ENCODE measurements around the gene OR4X1. TPM values are rescaled to one million over a fixed set of nuclear protein-coding genes. Genes with fewer than 3 reads are reported as not detected.

Gene OR4X1
- total and polyA plus RNA-seq, 2 of the 8 experiments (the other 6 are each of a cell fraction or from before 2014, with no cell fraction given): not detected

DNA sequence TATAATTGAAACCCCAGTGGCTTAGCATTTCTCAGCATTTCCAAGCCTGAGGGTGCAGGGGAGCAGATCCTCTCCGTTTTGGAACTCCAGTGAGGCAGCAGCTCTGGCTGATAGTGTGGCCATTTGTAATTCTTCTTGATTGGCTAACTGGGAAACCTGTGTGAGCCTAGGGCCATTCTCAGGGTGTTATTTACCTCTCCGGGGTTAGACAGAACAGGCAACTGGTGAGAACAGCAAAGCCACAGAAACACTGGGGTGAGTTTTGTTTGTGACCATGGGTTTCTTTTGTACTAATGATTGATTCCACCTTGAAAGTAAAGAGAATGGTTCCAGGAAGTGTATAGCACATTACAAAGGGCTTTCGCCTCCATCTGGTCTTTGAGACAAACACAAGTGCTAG lies 21.2 kb upstream of the OR4X1 start:
- Histone ChIP-seq H2AK5ac (ENCODE audit: low read depth, low read length) (no peak overlapping the region), H2BK15ac (ENCODE audit: low read length) (no peak overlapping the region), H3K79me2 (ENCODE audit: control insufficient read depth in 1 of 2, insufficient read depth in 2 of 2, low read length in 2 of 2) (no peaks in the 10 kb centered on the region), H3K9me3 (ENCODE audit: insufficient read depth in 2 of 2, low read depth in 1 of 2, low read length in 1 of 2) (peaks cover 64 to 78% of the 10 kb centered on the region in 2 experiments), H3K27me3 (replicated peaks in 1 of 4; ENCODE audit: control insufficient read depth in 3 of 4, extremely low read depth in 1 of 4, insufficient read depth in 3 of 4, low read length in 3 of 4) (no peaks in the 10 kb centered on the region), H4K91ac (replicated peaks; ENCODE audit: insufficient read length, low read length) (no peak overlapping the region), H3K9ac (replicated peaks in 1 of 4; ENCODE audit: extremely low read depth in 1 of 4, low read depth in 3 of 4, low read length in 3 of 4) (no peak overlapping the region), H3K18ac (ENCODE audit: extremely low read depth, low read length) (no peak overlapping the region), H4K5ac (ENCODE audit: insufficient read length, low read depth, low read length) (no peak overlapping the region), H3K14ac (ENCODE audit: insufficient read length) (no peak overlapping the region), H2BK12ac (ENCODE audit: low read depth, low read length) (no peak overlapping the region), H3K4ac (replicated peaks; ENCODE audit: insufficient read length, low read depth, low read length) (no peak overlapping the region), H3K23me2 (ENCODE audit: low read depth, low read length) (no peaks in the 10 kb centered on the region), H3K36me3 (ENCODE audit: control insufficient read depth in 2 of 4, insufficient read depth in 4 of 4, low read length in 3 of 4) (no peaks in the 10 kb centered on the region; a peak in 1 of 8 replicates), H3K79me1 (ENCODE audit: low read depth, low read length) (no peaks in the 10 kb centered on the region), H3K4me3 (ENCODE audit: extremely low read depth in 1 of 4, insufficient read depth in 2 of 4, low read depth in 3 of 4, low read length in 4 of 4) (no peak overlapping the region), H2AFZ (ENCODE audit: low read length) (no peak overlapping the region), H2BK120ac (replicated peaks; ENCODE audit: low read depth, low read length) (no peak overlapping the region), H3K56ac (replicated peaks; ENCODE audit: insufficient read length, low read depth, low read length) (no peak overlapping the region), H3K23ac (ENCODE audit: insufficient read length) (no peak overlapping the region), H3K4me1 (replicated peaks in 1 of 4; ENCODE audit: control insufficient read depth in 3 of 4, insufficient read depth in 4 of 4, low read length in 3 of 4) (no peaks in the 10 kb centered on the region), H4K20me1 (replicated peaks in 1 of 2; ENCODE audit: control insufficient read depth in 1 of 2, insufficient read depth in 2 of 2, low read length in 2 of 2) (no peaks in the 10 kb centered on the region), H3K4me2 (ENCODE audit: insufficient read depth in 1 of 2, low read depth in 2 of 2, low read length in 2 of 2) (no peak overlapping the region), H2BK20ac (ENCODE audit: low read length) (no peak overlapping the region), H3K27ac (ENCODE audit: low read depth, low read length) (no peak overlapping the region), H4K8ac (ENCODE audit: extremely low read depth, insufficient read depth, low read length) (no peak overlapping the region), H2BK5ac (ENCODE audit: low read depth, low read length) (no peak overlapping the region)
- no peak for DNase-seq (ENCODE audit: low read depth in 1 of 2, low spot score in 2 of 2)
- POLR2A ChIA-PET (ENCODE audit: partially characterized antibody): no interaction called here
- no peak for FAIRE-seq
- WGBS, 2 experiments (ENCODE audit: extremely low coverage in 1 of 2, insufficient coverage in 1 of 2, insufficient read length in 1 of 2, insufficient replicate concordance in 2 of 2, low coverage in 1 of 2, low lambda C conversion rate in 2 of 2, missing lambda C conversion rate in 1 of 2): 61% methylated on average over 3 of the region's 3 CpGs; no CpG with 5 or more reads in 1 of the 2 experiments
- CTCF ChIA-PET (ENCODE audit: partially characterized antibody): no interaction called here
- TF ChIP-seq NANOG (IDR thresholded peaks at IDR 0.05; ENCODE audit: insufficient read depth, low read depth, low read length, poor library complexity, severe bottlenecking): no peak
- TF ChIP-seq TCF12 (IDR thresholded peaks at IDR 0.05; ENCODE audit: low read depth, low read length): no peak
- no peak for TF ChIP-seq POLR2A (IDR thresholded peaks at IDR 0.05; ENCODE audit: control extremely low read depth in 1 of 2, low read depth in 2 of 2, low read length in 2 of 2)
- no peak for TF ChIP-seq E2F6 (IDR thresholded peaks at IDR 0.05)
- no peak for TF ChIP-seq SRF (IDR thresholded peaks at IDR 0.05; ENCODE audit: low read depth, low read length)
- no peak for TF ChIP-seq ASH2L (IDR thresholded peaks at IDR 0.05; ENCODE audit: low read length)
- no peak for TF ChIP-seq RFX5 (IDR thresholded peaks at IDR 0.05; ENCODE audit: borderline replicate concordance, low read depth, low read length)
- TF ChIP-seq GABPA (IDR thresholded peaks at IDR 0.05; ENCODE audit: borderline replicate concordance, insufficient read depth, low read length): no peak
- TF ChIP-seq NRF1 (IDR thresholded peaks at IDR 0.05; ENCODE audit: low read depth, low read length): no peak
- TF ChIP-seq PHF8 (conservative IDR thresholded peaks at IDR 0.05; ENCODE audit: low read depth, low read length): no peak
- no peak for TF ChIP-seq ATF3 (IDR thresholded peaks at IDR 0.05; ENCODE audit: insufficient read depth, low read depth, low read length)
- no peak for TF ChIP-seq ZNF274 (IDR thresholded peaks at IDR 0.05; ENCODE audit: borderline replicate concordance, extremely low read depth, low read length)
- no peak for TF ChIP-seq TBP (IDR thresholded peaks at IDR 0.05; ENCODE audit: low read depth, low read length)
- TF ChIP-seq KDM4A (IDR thresholded peaks at IDR 0.05; ENCODE audit: low read depth, low read length, severe bottlenecking): no peak
